Loucy (cell line): ENCODE results near the gene MRTFB.

Experiments used
- H2AFZ ChIP-seq: fragments of 200-600 bp; sonication (generic); 2 replicates; pipeline ENCODE4 v1.6.0; 2016; ENCODE audit warnings: antibody characterized with exemption, mild to moderate bottlenecking, low read length, moderate library complexity
- H3F3A ChIP-seq: fragments of 200-600 bp; 2 replicates; pipeline ENCODE4 v1.6.0; 2016; ENCODE audit warnings: antibody characterized with exemption, low read depth, mild to moderate bottlenecking
- H3K27me3 ChIP-seq: fragments of 200-600 bp; sonication (generic); 2 replicates; pipeline ENCODE4 v1.6.1; 2014; ENCODE audit warnings: low read length, mild to moderate bottlenecking; ENCODE audit not compliant: insufficient read depth, poor library complexity, severe bottlenecking
- H3K36me3 ChIP-seq: fragments of 200-600 bp; sonication (generic); 2 replicates; pipeline ENCODE4 v1.6.1; 2016; ENCODE audit warnings: low read length; ENCODE audit not compliant: insufficient read depth
- H3K4me1 ChIP-seq: fragments of 200-600 bp; sonication (generic); 2 replicates; pipeline ENCODE4 v1.5.1; 2014; ENCODE audit warnings: low read length, mild to moderate bottlenecking; ENCODE audit not compliant: insufficient read depth, poor library complexity, severe bottlenecking
- H3K4me2 ChIP-seq: fragments of 200-600 bp; sonication (generic); 2 replicates; pipeline ENCODE4 v1.6.0; 2014; ENCODE audit warnings: antibody characterized with exemption, low read length, low read depth, mild to moderate bottlenecking; ENCODE audit not compliant: poor library complexity, severe bottlenecking
- H3K4me3 ChIP-seq: fragments of 200-600 bp; sonication (generic); 2 replicates; pipeline ENCODE4 v1.5.1; 2014; ENCODE audit warnings: low read length, mild to moderate bottlenecking, mixed read lengths; ENCODE audit not compliant: poor library complexity, severe bottlenecking
- H3K79me2 ChIP-seq: fragments of 200-600 bp; sonication (generic); 2 replicates; pipeline ENCODE4 v1.6.1; 2014; ENCODE audit warnings: low read length; ENCODE audit not compliant: insufficient read depth
- H3K9ac ChIP-seq: fragments of 200-600 bp; sonication (generic); 2 replicates; pipeline ENCODE4 v1.6.0; 2014; ENCODE audit warnings: mild to moderate bottlenecking, low read depth, low read length, moderate library complexity; ENCODE audit not compliant: poor library complexity, severe bottlenecking
- H3K9me2 ChIP-seq: fragments of 200-600 bp; sonication (generic); replicated peaks from 2 replicates; pipeline ENCODE4 v1.6.1; 2016; ENCODE audit warnings: low read depth, low read length, mixed read lengths
- H3K9me3 ChIP-seq: fragments of 200-600 bp; sonication (generic); 2 replicates; pipeline ENCODE4 v1.6.1; 2014; ENCODE audit warnings: mild to moderate bottlenecking, antibody characterized with exemption, low read length, low read depth; ENCODE audit not compliant: insufficient read depth
- H4K20me1 ChIP-seq: fragments of 200-600 bp; sonication (generic); 2 replicates; pipeline ENCODE4 v1.6.0; 2014; ENCODE audit warnings: antibody characterized with exemption, low read length, mild to moderate bottlenecking; ENCODE audit not compliant: insufficient read depth, poor library complexity, severe bottlenecking
- EZH2phosphoT487 ChIP-seq: fragments of 200-600 bp; IDR thresholded peaks from 2 replicates; pipeline ENCODE4 v1.6.1; 2018; ENCODE audit warnings: antibody characterized with exemption, mild to moderate bottlenecking, moderate library complexity, borderline replicate concordance
- TF ChIP-seq, protein P1 (sequence below): fragments of 200-600 bp; sonication (generic); conservative IDR thresholded peaks from 2 replicates; pipeline ENCODE4 v1.5.1; 2014; ENCODE audit warnings: mild to moderate bottlenecking, antibody characterized with exemption, low read length

MRTFB gene

DNA sequence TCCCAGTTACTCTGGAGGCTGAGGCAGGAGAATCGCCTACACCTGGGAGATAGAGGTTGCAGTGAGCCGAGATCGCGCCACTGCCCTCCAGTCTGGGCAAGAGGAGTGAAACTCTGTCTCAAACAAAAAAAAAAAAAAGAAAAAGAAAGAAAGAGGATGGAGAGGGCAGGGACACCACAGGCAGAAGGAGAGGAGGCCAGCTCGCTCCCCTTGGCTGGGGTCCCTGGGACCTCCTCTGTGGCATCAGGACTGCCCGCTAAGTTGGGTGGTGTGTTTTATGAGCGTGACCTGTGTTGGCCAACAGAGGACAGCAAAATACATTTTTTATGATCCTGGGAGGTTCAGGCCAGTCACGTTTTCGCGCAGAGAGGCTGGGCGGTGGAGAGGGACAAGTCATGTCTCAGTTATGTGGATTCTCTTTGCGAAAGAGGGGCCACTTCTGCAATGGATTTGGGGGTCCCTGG, 229.6 kb downstream of the MRTFB start:
- TF ChIP-seq EZH2phosphoT487, result no peak
- TF ChIP-seq, protein P1, sequence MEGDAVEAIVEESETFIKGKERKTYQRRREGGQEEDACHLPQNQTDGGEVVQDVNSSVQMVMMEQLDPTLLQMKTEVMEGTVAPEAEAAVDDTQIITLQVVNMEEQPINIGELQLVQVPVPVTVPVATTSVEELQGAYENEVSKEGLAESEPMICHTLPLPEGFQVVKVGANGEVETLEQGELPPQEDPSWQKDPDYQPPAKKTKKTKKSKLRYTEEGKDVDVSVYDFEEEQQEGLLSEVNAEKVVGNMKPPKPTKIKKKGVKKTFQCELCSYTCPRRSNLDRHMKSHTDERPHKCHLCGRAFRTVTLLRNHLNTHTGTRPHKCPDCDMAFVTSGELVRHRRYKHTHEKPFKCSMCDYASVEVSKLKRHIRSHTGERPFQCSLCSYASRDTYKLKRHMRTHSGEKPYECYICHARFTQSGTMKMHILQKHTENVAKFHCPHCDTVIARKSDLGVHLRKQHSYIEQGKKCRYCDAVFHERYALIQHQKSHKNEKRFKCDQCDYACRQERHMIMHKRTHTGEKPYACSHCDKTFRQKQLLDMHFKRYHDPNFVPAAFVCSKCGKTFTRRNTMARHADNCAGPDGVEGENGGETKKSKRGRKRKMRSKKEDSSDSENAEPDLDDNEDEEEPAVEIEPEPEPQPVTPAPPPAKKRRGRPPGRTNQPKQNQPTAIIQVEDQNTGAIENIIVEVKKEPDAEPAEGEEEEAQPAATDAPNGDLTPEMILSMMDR, result peak; percentile 55

DNA sequence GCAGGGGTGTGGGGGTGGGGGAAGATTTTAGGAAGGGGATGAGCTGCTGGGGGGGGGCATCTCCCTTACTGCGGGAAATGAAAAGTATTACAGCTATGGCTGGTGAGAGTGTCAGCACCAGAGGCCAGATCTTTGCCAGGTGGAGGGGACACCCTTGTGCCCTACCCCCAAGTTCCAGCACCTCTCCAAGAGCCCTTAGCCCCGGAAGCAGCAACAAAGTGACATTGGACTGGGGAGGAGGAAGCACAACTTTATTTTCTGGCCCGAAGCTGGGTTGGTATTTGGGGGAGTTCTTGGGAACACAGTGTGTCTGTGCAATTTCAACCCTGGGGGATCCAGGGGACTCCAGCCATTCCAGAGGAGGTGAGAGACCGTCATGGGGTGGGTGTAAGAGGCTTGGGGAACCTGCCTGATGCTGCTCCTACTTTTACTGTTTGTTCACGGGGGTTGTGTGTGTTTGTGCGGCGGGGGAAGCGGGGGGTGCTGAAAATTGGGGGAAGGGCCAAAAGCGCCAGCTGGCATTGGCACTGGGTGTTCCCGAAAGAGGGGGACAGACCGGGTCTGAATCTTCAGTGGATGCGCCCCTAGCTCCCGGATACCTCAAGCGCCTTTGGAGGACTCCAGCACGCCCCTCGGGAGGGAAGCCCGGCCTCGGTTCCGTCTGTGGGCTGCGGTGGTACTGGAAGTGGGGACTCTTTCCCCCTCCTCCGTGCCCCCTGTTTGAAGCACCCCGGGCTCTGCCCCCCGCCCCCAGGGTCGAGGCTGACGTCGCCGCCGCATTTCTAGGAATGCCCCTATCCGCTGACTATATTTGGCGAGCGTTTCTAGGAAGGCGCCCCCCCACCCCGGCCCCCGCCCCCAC, 230.3 kb downstream of the MRTFB start:
- H3K36me3 ChIP-seq, result no peaks in the 10 kb centered on the region
- no peaks in the 10 kb centered on the region for H3K9me3 ChIP-seq
- H2AFZ ChIP-seq, result peak overlapping the region; percentile 27; the same call in 1 of the 2 replicates
- no peak overlapping the region for H3K9ac ChIP-seq
- H3K4me1 ChIP-seq, result peaks cover 3% of the 10 kb centered on the region
- H3F3A ChIP-seq, result no peaks in the 10 kb centered on the region
- H3K4me2 ChIP-seq, result peak overlapping the region; percentile 74
- no peaks in the 10 kb centered on the region for H4K20me1 ChIP-seq
- no peaks in the 10 kb centered on the region for H3K79me2 ChIP-seq
- peak overlapping the region; percentile 66 for H3K4me3 ChIP-seq
- TF ChIP-seq, protein P1, result no peak
- TF ChIP-seq EZH2phosphoT487, result no peak
- no peaks in the 10 kb centered on the region for H3K27me3 ChIP-seq
- no peaks in the 10 kb centered on the region for H3K9me2 ChIP-seq

More for the DNA sequence above, 229.6 kb downstream of the MRTFB start:
- H3K9ac ChIP-seq, result no peak overlapping the region
- no peaks in the 10 kb centered on the region for H4K20me1 ChIP-seq
- H2AFZ ChIP-seq, result no peak overlapping the region
- H3K79me2 ChIP-seq, result no peaks in the 10 kb centered on the region
- H3K4me3 ChIP-seq, result peak overlapping the region; percentile 66
- H3F3A ChIP-seq, result no peaks in the 10 kb centered on the region
- no peaks in the 10 kb centered on the region for H3K27me3 ChIP-seq
- no peaks in the 10 kb centered on the region for H3K9me2 ChIP-seq
- H3K9me3 ChIP-seq, result no peaks in the 10 kb centered on the region
- no peaks in the 10 kb centered on the region for H3K36me3 ChIP-seq
- peak overlapping the region; percentile 74 for H3K4me2 ChIP-seq
- peaks cover 3% of the 10 kb centered on the region for H3K4me1 ChIP-seq

DNA sequence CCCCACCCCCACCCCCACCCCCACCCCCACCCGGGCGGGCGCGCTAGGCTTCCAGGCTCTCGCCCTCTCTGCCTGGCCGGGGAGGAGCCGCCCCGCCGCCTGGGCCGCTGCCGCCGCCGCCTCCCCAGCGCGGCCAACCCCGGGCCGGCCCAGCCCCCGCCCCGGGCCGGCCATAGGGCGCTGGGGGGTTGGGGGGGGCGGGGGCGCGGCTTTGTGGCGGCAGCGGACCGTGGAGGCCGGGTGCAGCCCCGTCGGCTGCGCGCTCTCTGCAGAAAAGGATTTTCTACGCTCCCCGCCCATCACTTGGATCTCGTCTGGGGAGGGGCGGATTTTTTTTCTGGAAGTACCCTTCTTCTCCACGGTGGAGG, 230.9 kb downstream of the MRTFB start:
- Histone ChIP-seq H3K9me3 (no peaks in the 10 kb centered on the region), H3F3A (no peaks in the 10 kb centered on the region), H4K20me1 (no peaks in the 10 kb centered on the region), H3K4me3 (peak overlapping the region; percentile 76), H3K4me2 (peak overlapping the region; percentile 70), H3K9me2 (no peaks in the 10 kb centered on the region), H3K27me3 (no peaks in the 10 kb centered on the region), H3K36me3 (no peaks in the 10 kb centered on the region), H3K79me2 (no peaks in the 10 kb centered on the region), H2AFZ (peak overlapping the region; percentile 49; the same call in 1 of the 2 replicates), H3K9ac (peak overlapping the region; percentile 55), H3K4me1 (peaks cover 3% of the 10 kb centered on the region)
- TF ChIP-seq EZH2phosphoT487, result no peak
- TF ChIP-seq, protein P1, result no peak
